Measurements from ENCODE around the gene TBCEL. TPM values are rescaled to one million over a fixed set of nuclear protein-coding genes. Genes with fewer than 3 reads are reported as not detected.

The TBCEL gene
- total and polyA plus RNA-seq, 4 donors: 6.7 to 41.3 (median 17.4) TPM

DNA sequence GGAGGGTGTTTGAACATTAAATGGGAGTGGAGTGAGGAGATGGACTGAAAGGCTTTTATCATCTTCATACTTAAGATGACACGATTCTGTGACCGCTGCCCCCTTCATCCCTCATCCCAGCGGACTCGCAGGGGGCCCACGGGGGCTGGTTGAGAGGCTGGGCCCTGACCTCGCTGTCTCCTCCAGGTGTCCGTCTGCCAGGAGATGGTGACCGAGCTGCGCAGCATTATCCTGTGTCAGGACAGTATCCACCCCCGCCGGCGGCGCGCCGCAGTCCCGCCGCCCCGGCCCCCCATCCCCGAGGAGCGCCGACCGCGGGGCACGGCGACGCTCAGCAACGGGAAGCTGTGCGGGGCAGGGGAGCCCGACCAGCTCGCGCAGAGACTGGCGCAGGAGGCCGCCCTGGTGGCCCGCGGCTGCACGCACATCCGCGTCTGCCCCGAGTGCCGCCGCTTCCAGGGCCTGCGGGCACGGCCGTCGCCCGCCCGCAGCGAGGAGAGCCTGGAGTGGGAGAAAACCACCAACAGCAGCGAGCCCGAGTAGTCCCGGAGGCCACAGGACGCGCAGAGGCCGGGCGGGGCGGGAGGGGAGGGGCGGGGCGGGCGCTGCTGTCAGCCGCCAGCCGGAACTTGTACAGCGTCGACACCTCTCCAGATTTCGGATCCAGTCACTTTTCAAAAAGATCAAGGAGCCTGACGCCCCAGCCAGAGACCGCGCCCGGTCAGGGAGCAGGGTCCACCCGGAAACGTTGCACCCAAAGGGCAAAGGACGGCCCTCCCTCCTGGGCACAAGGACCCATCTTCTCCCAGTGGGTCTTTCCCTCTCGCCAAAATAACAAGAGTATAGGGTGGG, 38.0 kb upstream of the TBCEL start:
- Histone ChIP-seq H3K9me3 (ENCODE audit: control insufficient read depth in 4 of 4, low read length in 3 of 4) (no peaks in the 10 kb centered on the region), H3K9ac (ENCODE audit: low read depth in 1 of 2, low read length in 2 of 2) (no peak overlapping the region), H3K27me3 (ENCODE audit: control insufficient read depth in 4 of 4, insufficient read depth in 4 of 4, low read length in 3 of 4) (no peaks in the 10 kb centered on the region), H3K4me3 (ENCODE audit: low read depth in 1 of 3, low read length in 3 of 3) (peak overlapping the region in 2 of 3 donors; percentile 51 to 59), H3K4me1 (ENCODE audit: control insufficient read depth in 4 of 4, insufficient read depth in 4 of 4, low read length in 3 of 4) (peaks cover 0 to 10% (median 5%) of the 10 kb centered on the region in 4 donors), H3K27ac (ENCODE audit: low read depth in 1 of 2, low read length in 2 of 2) (no peak overlapping the region), H3K36me3 (ENCODE audit: control insufficient read depth in 4 of 4, insufficient read depth in 3 of 4, low read depth in 1 of 4, low read length in 3 of 4) (no peaks in the 10 kb centered on the region)
- 2% methylated on average over 72 of the region's 72 CpGs for WGBS
- TF ChIP-seq, protein P1, sequence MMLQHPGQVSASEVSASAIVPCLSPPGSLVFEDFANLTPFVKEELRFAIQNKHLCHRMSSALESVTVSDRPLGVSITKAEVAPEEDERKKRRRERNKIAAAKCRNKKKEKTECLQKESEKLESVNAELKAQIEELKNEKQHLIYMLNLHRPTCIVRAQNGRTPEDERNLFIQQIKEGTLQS (IDR thresholded peaks at IDR 0.05): no peak
- TF ChIP-seq FOXA1 (IDR thresholded peaks at IDR 0.05): no peak
- peak; percentile 67 to 83 for TF ChIP-seq HNF4A (conservative IDR thresholded peaks at IDR 0.05)
- TF ChIP-seq, protein P2, sequence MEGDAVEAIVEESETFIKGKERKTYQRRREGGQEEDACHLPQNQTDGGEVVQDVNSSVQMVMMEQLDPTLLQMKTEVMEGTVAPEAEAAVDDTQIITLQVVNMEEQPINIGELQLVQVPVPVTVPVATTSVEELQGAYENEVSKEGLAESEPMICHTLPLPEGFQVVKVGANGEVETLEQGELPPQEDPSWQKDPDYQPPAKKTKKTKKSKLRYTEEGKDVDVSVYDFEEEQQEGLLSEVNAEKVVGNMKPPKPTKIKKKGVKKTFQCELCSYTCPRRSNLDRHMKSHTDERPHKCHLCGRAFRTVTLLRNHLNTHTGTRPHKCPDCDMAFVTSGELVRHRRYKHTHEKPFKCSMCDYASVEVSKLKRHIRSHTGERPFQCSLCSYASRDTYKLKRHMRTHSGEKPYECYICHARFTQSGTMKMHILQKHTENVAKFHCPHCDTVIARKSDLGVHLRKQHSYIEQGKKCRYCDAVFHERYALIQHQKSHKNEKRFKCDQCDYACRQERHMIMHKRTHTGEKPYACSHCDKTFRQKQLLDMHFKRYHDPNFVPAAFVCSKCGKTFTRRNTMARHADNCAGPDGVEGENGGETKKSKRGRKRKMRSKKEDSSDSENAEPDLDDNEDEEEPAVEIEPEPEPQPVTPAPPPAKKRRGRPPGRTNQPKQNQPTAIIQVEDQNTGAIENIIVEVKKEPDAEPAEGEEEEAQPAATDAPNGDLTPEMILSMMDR (IDR thresholded peaks at IDR 0.05; ENCODE audit: low read depth, low read length, missing input control): peak; percentile 22
- TF ChIP-seq HNF4G (IDR thresholded peaks at IDR 0.05): peak; percentile 40
- no peak for TF ChIP-seq SP1 (IDR thresholded peaks at IDR 0.05)
- TF ChIP-seq RXRA (IDR thresholded peaks at IDR 0.05): peak; percentile 16 to 21
- no peak for TF ChIP-seq NR2F2 (IDR thresholded peaks at IDR 0.05)
- DNase-seq (ENCODE audit: low spot score): peak; percentile 55

DNA sequence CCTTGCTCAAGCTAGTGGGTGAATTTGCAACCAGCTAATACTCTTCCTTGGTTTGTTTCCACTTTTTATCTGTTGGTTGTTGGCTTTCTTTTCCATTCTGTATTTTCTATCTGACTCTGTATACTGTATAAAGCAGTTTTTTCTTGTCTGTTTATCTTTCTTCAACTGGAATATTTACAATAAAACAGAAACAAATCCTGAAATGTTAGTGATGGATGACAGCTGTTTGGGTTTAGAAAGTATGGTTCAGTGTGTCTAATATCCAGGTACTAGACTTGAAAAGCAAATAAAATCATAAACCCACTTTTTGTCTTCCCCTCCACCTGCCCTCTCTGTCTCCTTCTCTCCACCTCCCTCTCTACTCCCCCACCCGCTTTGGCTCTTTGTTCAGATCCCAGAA, 35.3 kb upstream of the TBCEL start:
- H3K9me3 ChIP-seq (ENCODE audit: control insufficient read depth in 4 of 4, low read length in 3 of 4): no peaks in the 10 kb centered on the region
- H3K4me3 ChIP-seq (ENCODE audit: low read depth in 1 of 3, low read length in 3 of 3): no peak overlapping the region
- no peak for DNase-seq (ENCODE audit: low spot score)
- H3K9ac ChIP-seq (ENCODE audit: low read depth in 1 of 2, low read length in 2 of 2): no peak overlapping the region
- no peaks in the 10 kb centered on the region for H3K36me3 ChIP-seq (ENCODE audit: control insufficient read depth in 4 of 4, insufficient read depth in 3 of 4, low read depth in 1 of 4, low read length in 3 of 4)
- no peak overlapping the region for H3K27ac ChIP-seq (ENCODE audit: low read depth in 1 of 2, low read length in 2 of 2)
- no peaks in the 10 kb centered on the region for H3K27me3 ChIP-seq (ENCODE audit: control insufficient read depth in 4 of 4, insufficient read depth in 4 of 4, low read length in 3 of 4)
- no peak for TF ChIP-seq EGR1 (IDR thresholded peaks at IDR 0.05; ENCODE audit: low read depth in 2 of 2)
- TF ChIP-seq RXRA (IDR thresholded peaks at IDR 0.05): no peak
- TF ChIP-seq, protein P1 (IDR thresholded peaks at IDR 0.05): no peak
- TF ChIP-seq, protein P3, sequence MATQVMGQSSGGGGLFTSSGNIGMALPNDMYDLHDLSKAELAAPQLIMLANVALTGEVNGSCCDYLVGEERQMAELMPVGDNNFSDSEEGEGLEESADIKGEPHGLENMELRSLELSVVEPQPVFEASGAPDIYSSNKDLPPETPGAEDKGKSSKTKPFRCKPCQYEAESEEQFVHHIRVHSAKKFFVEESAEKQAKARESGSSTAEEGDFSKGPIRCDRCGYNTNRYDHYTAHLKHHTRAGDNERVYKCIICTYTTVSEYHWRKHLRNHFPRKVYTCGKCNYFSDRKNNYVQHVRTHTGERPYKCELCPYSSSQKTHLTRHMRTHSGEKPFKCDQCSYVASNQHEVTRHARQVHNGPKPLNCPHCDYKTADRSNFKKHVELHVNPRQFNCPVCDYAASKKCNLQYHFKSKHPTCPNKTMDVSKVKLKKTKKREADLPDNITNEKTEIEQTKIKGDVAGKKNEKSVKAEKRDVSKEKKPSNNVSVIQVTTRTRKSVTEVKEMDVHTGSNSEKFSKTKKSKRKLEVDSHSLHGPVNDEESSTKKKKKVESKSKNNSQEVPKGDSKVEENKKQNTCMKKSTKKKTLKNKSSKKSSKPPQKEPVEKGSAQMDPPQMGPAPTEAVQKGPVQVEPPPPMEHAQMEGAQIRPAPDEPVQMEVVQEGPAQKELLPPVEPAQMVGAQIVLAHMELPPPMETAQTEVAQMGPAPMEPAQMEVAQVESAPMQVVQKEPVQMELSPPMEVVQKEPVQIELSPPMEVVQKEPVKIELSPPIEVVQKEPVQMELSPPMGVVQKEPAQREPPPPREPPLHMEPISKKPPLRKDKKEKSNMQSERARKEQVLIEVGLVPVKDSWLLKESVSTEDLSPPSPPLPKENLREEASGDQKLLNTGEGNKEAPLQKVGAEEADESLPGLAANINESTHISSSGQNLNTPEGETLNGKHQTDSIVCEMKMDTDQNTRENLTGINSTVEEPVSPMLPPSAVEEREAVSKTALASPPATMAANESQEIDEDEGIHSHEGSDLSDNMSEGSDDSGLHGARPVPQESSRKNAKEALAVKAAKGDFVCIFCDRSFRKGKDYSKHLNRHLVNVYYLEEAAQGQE (IDR thresholded peaks at IDR 0.05): no peak
- H3K4me1 ChIP-seq (ENCODE audit: control insufficient read depth in 4 of 4, insufficient read depth in 4 of 4, low read length in 3 of 4): peaks cover 0 to 10% (median 5%) of the 10 kb centered on the region in 4 donors
- WGBS: 98% methylated on average over 1 of the region's 1 CpG

Data from liver (tissue), 9 donors.